ENCODE results near the gene SNTG2. TPM values are rescaled to one million over a fixed set of nuclear protein-coding genes. Genes with fewer than 3 reads are reported as not detected.
A peak's percentile ranks its signal among the peaks of the same experiment; 100 is the strongest.

SNTG2 gene
- under 1 TPM; 0.26 to 0.33 TPM for polyA plus RNA-seq

GRCh38 chr2:950080-950966 is at the start of gene SNTG2:
TSS of gene SNTG2 (plus strand) at chr2:950849. CDS start at chr2:950997, 148 bp downstream.
- WGBS, 2 donors: 2% methylated on average over 41 to 100 of the region's 100 CpGs

GRCh38 chr2:902584-902983 is 48.1 kb upstream of the SNTG2 start:
- Histone ChIP-seq H3K27ac (ENCODE audit: low read depth in 2 of 2, low read length in 1 of 2) (no peak overlapping the region), H3K4me3 (ENCODE audit: low read depth in 1 of 2, low read length in 2 of 2) (no peak overlapping the region), H3K9me3 (ENCODE audit: control insufficient read depth in 2 of 2, insufficient read depth in 1 of 2, low read depth in 1 of 2, low read length in 1 of 2) (no peaks in the 10 kb centered on the region), H3K36me3 (ENCODE audit: control insufficient read depth in 2 of 2, insufficient read depth in 2 of 2, low read length in 1 of 2) (no peaks in the 10 kb centered on the region), H3K4me1 (ENCODE audit: control insufficient read depth in 2 of 2, insufficient read depth in 2 of 2, low read length in 1 of 2) (no peaks in the 10 kb centered on the region), H3K27me3 (ENCODE audit: control insufficient read depth in 1 of 2, insufficient read depth in 2 of 2, low read length in 2 of 2) (no peaks in the 10 kb centered on the region)
- 72 to 88% methylated on average over 1 of the region's 1 CpG for WGBS, 2 donors

More at GRCh38 chr2:950080-950966, at the start of gene SNTG2:
- H3K27me3 ChIP-seq (ENCODE audit: control insufficient read depth in 1 of 2, insufficient read depth in 2 of 2, low read length in 2 of 2): peaks cover 0 to 4% of the 10 kb centered on the region in 2 donors
- no peaks in the 10 kb centered on the region for H3K36me3 ChIP-seq (ENCODE audit: control insufficient read depth in 2 of 2, insufficient read depth in 2 of 2, low read length in 1 of 2)
- H3K27ac ChIP-seq (ENCODE audit: low read depth in 2 of 2, low read length in 1 of 2): no peak within 1 kb of the TSS
- H3K4me3 ChIP-seq (ENCODE audit: low read depth in 1 of 2, low read length in 2 of 2): peak within 1 kb of the TSS; percentile 21 to 54
- peaks cover 0 to 4% of the 10 kb centered on the region in 2 donors for H3K4me1 ChIP-seq (ENCODE audit: control insufficient read depth in 2 of 2, insufficient read depth in 2 of 2, low read length in 1 of 2)
- H3K9me3 ChIP-seq (ENCODE audit: control insufficient read depth in 2 of 2, insufficient read depth in 1 of 2, low read depth in 1 of 2, low read length in 1 of 2): no peaks in the 10 kb centered on the region

- no peak overlapping the region for H3K27ac ChIP-seq (ENCODE audit: low read depth in 2 of 2, low read length in 1 of 2)
These were observed 47.3 kb upstream of the SNTG2 start for GRCh38 chr2:903223-903900.

GRCh38 chr2:904246-905024 is 46.2 kb upstream of the SNTG2 start:
- WGBS, 2 donors: 68% methylated on average over 11 to 12 of the region's 12 CpGs
- Histone ChIP-seq H3K4me1 (ENCODE audit: control insufficient read depth in 2 of 2, insufficient read depth in 2 of 2, low read length in 1 of 2) (no peaks in the 10 kb centered on the region), H3K36me3 (ENCODE audit: control insufficient read depth in 2 of 2, insufficient read depth in 2 of 2, low read length in 1 of 2) (no peaks in the 10 kb centered on the region), H3K27me3 (ENCODE audit: control insufficient read depth in 1 of 2, insufficient read depth in 2 of 2, low read length in 2 of 2) (no peaks in the 10 kb centered on the region), H3K4me3 (ENCODE audit: low read depth in 1 of 2, low read length in 2 of 2) (no peak overlapping the region), H3K27ac (ENCODE audit: low read depth in 2 of 2, low read length in 1 of 2) (no peak overlapping the region), H3K9me3 (ENCODE audit: control insufficient read depth in 2 of 2, insufficient read depth in 1 of 2, low read depth in 1 of 2, low read length in 1 of 2) (no peaks in the 10 kb centered on the region)

More at GRCh38 chr2:903223-903900, 47.3 kb upstream of the SNTG2 start:
- Histone ChIP-seq H3K4me3 (ENCODE audit: low read depth in 1 of 2, low read length in 2 of 2) (no peak overlapping the region), H3K36me3 (ENCODE audit: control insufficient read depth in 2 of 2, insufficient read depth in 2 of 2, low read length in 1 of 2) (no peaks in the 10 kb centered on the region), H3K9me3 (ENCODE audit: control insufficient read depth in 2 of 2, insufficient read depth in 1 of 2, low read depth in 1 of 2, low read length in 1 of 2) (no peaks in the 10 kb centered on the region), H3K27me3 (ENCODE audit: control insufficient read depth in 1 of 2, insufficient read depth in 2 of 2, low read length in 2 of 2) (no peaks in the 10 kb centered on the region), H3K4me1 (ENCODE audit: control insufficient read depth in 2 of 2, insufficient read depth in 2 of 2, low read length in 1 of 2) (no peaks in the 10 kb centered on the region)
- 40 to 43% methylated on average over 8 of the region's 8 CpGs for WGBS, 2 donors

- 76 to 83% methylated on average over 12 of the region's 12 CpGs for WGBS, 2 donors
- no peak overlapping the region for H3K4me3 ChIP-seq (ENCODE audit: low read depth in 1 of 2, low read length in 2 of 2)
- H3K4me1 ChIP-seq (ENCODE audit: control insufficient read depth in 2 of 2, insufficient read depth in 2 of 2, low read length in 1 of 2): no peaks in the 10 kb centered on the region
- H3K27ac ChIP-seq (ENCODE audit: low read depth in 2 of 2, low read length in 1 of 2): no peak overlapping the region
- H3K36me3 ChIP-seq (ENCODE audit: control insufficient read depth in 2 of 2, insufficient read depth in 2 of 2, low read length in 1 of 2): no peaks in the 10 kb centered on the region
- H3K9me3 ChIP-seq (ENCODE audit: control insufficient read depth in 2 of 2, insufficient read depth in 1 of 2, low read depth in 1 of 2, low read length in 1 of 2): no peaks in the 10 kb centered on the region
- no peaks in the 10 kb centered on the region for H3K27me3 ChIP-seq (ENCODE audit: control insufficient read depth in 1 of 2, insufficient read depth in 2 of 2, low read length in 2 of 2)
These were observed 45.4 kb upstream of the SNTG2 start for GRCh38 chr2:905091-905832.

GRCh38 chr2:905833-906140 is 44.9 kb upstream of the SNTG2 start:
- Histone ChIP-seq H3K27ac (ENCODE audit: low read depth in 2 of 2, low read length in 1 of 2) (no peak overlapping the region), H3K9me3 (ENCODE audit: control insufficient read depth in 2 of 2, insufficient read depth in 1 of 2, low read depth in 1 of 2, low read length in 1 of 2) (no peaks in the 10 kb centered on the region), H3K36me3 (ENCODE audit: control insufficient read depth in 2 of 2, insufficient read depth in 2 of 2, low read length in 1 of 2) (no peaks in the 10 kb centered on the region), H3K27me3 (ENCODE audit: control insufficient read depth in 1 of 2, insufficient read depth in 2 of 2, low read length in 2 of 2) (no peaks in the 10 kb centered on the region), H3K4me1 (ENCODE audit: control insufficient read depth in 2 of 2, insufficient read depth in 2 of 2, low read length in 1 of 2) (no peaks in the 10 kb centered on the region), H3K4me3 (ENCODE audit: low read depth in 1 of 2, low read length in 2 of 2) (no peak overlapping the region)
- 82 to 85% methylated on average over 5 of the region's 5 CpGs for WGBS, 2 donors

- H3K27ac ChIP-seq (ENCODE audit: low read depth in 2 of 2, low read length in 1 of 2): no peak overlapping the region
- WGBS, 2 donors: 73 to 79% methylated on average over 7 of the region's 7 CpGs
- no peaks in the 10 kb centered on the region for H3K9me3 ChIP-seq (ENCODE audit: control insufficient read depth in 2 of 2, insufficient read depth in 1 of 2, low read depth in 1 of 2, low read length in 1 of 2)
- no peak overlapping the region for H3K4me3 ChIP-seq (ENCODE audit: low read depth in 1 of 2, low read length in 2 of 2)
- H3K27me3 ChIP-seq (ENCODE audit: control insufficient read depth in 1 of 2, insufficient read depth in 2 of 2, low read length in 2 of 2): peaks cover 0 to 3% of the 10 kb centered on the region in 2 donors
- no peaks in the 10 kb centered on the region for H3K4me1 ChIP-seq (ENCODE audit: control insufficient read depth in 2 of 2, insufficient read depth in 2 of 2, low read length in 1 of 2)
- no peaks in the 10 kb centered on the region for H3K36me3 ChIP-seq (ENCODE audit: control insufficient read depth in 2 of 2, insufficient read depth in 2 of 2, low read length in 1 of 2)
These were observed 42.9 kb upstream of the SNTG2 start for GRCh38 chr2:907706-908105.

- no peaks in the 10 kb centered on the region for H3K9me3 ChIP-seq (ENCODE audit: control insufficient read depth in 2 of 2, insufficient read depth in 1 of 2, low read depth in 1 of 2, low read length in 1 of 2)
- H3K27ac ChIP-seq (ENCODE audit: low read depth in 2 of 2, low read length in 1 of 2): no peak overlapping the region
- peaks cover 0 to 3% of the 10 kb centered on the region in 2 donors for H3K27me3 ChIP-seq (ENCODE audit: control insufficient read depth in 1 of 2, insufficient read depth in 2 of 2, low read length in 2 of 2)
- WGBS, 2 donors: 80 to 85% methylated on average over 4 of the region's 4 CpGs
- no peaks in the 10 kb centered on the region for H3K4me1 ChIP-seq (ENCODE audit: control insufficient read depth in 2 of 2, insufficient read depth in 2 of 2, low read length in 1 of 2)
- H3K4me3 ChIP-seq (ENCODE audit: low read depth in 1 of 2, low read length in 2 of 2): no peak overlapping the region
- H3K36me3 ChIP-seq (ENCODE audit: control insufficient read depth in 2 of 2, insufficient read depth in 2 of 2, low read length in 1 of 2): no peaks in the 10 kb centered on the region
These were observed 42.1 kb upstream of the SNTG2 start for GRCh38 chr2:908568-908967.
